NCI-H524 (cell line): Measurements from ENCODE around the gene PRDX1.

ENCODE experiments used
- DNase-seq, 2 experiments: peaks; one replicate each; lab custom pipeline; 2025; lab: John Stamatoyannopoulos, UW

The PRDX1 gene

DNA sequence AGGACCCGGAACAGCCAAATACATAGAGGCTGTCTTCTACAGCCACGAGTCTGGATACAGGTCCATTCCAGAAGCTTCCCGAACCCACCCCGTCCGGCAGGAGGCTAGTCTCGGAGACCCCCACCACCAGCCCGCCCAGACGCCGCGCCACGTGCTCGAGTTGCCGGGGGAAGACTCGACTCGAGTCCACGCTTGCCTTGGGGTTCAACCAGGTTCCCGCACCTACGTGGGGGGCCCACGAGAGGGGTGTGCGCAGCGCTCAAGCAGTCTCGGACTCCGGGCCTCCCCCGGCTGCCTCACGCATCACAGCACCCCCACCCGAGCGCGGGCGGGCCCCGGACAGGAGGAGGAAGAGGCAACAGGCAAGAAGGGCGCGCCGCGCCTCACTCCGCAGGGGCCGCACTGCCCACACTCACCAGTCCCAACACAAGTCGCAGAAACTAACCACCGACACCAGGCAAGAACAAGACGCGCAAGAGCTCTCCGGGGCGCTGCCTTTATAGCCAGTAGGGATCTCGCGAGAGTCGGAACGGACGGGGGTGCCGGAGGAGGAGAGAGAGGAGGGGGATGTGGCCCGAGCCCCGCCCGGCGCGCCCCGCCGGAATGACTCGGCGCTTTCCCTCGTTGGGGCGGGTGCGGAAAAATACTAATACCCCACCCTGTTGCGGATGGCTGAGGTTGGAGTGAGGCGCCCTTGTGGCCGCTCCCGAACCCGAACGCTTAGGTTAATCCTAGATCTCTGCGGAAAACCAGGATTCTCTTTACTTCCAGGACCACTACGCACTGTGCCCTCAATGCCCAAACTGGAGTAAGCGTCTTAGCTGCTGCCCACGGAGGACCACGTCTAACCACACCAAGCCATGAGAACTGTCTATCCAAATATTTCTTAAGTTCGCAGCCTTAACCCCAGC is at the start of gene PRDX1:
Gene PRDX1, minus strand, starts transcription at position 472 of the 911 bp plus-strand sequence. CDS start 2,841 bp downstream, outside the sequence.
- DNase-seq: peak; percentile 91 to 96

DNA sequence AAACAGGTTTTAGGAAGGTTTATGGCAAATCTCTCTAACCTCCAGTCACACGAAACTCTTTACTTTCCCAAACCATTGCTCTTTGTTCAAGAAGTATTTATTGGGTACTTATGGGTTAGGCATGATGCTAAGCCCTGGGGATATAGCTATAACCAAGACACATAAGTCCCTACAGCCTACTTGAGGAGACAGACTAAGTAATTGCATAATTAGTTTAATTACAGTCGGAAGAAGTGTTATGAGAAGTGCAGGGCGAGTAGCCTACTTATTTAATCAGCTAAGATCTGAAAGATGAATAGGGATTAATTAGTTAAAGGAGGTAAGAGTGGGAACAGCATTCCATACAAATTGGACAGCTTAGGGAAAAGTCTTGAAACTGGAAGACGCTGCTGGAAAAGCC is 48.9 kb upstream of the PRDX1 start:
- no peak for DNase-seq

GRCh38 chr1:45569962-45570581 is 48.4 kb upstream of the PRDX1 start:
- peak; percentile 34 to 73 for DNase-seq

DNA sequence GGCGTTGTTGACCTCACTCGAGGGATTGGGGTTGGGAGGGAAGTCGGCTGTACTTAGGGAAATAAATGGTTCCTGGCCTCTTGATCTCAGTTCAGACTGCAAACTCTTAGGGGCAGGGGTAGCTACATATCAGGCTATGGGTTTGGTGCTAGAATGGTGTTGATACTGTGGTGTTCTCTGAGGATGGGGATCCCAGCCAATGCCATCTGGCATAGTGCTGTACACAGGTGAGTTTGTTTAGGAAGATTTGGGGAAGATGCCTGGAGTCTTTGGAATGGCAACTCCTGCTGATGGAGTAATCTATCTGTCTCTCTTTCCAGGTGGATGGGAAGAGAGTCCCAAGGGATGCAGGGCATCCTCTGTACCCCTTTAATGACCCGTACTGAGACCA is 47.9 kb upstream of the PRDX1 start:
- DNase-seq: peak in 1 of 2 experiments; percentile 23

DNA sequence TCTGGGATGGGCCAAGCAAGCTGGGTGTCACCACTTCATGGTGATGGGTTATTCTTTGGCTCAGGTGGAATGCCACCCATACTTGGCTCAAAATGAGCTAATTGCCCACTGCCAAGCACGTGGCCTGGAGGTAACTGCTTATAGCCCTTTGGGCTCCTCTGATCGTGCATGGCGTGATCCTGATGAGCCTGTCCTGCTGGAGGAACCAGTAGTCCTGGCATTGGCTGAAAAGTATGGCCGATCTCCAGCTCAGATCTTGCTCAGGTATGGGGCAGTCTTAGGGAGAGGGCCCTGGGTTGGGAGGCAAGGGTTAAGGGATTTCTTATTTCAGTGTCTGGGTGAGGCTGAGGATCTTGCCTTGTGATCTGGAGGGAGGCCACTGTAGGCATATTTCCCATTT is 46.7 kb upstream of the PRDX1 start:
- DNase-seq: no peak

DNA sequence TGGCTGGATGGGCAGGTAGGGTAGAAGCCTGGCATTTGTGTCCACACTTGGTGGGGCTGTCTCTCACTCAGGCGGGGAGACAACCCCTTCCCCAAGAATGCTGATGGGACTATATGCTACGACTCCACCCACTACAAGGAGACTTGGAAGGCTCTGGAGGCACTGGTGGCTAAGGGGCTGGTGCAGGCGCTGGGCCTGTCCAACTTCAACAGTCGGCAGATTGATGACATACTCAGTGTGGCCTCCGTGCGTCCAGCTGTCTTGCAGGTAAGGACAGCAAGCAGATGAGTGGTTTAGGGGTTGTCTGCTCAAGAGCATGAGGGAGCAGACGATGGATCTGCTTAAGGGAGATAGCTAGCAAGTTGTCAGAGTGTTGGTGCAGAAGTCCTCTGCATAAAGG is 46.2 kb upstream of the PRDX1 start:
- DNase-seq: no peak

- no peak for DNase-seq
These were observed 45.0 kb upstream of the PRDX1 start for GRCh38 chr1:45566722-45567121.

DNA sequence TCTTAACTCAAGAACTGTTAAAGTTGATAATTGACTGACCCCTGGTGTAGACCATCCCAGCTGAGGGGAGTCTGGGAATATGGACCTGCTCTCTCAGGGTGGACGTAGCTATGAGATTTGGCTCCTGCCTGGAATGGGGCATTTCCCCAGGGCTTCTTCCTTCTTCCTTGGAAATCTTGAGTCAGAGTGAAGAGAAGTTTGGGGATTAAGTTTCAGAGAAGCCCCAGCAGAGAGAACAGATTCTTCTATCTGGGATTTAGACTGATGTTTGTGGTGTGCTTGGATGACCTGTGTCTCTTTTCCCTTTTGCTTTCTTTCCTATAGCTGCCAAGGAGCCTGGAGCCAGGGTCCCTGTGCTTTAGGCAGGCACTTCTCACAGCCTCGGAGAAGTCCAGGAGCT is 42.2 kb upstream of the PRDX1 start:
- DNase-seq: no peak

DNA sequence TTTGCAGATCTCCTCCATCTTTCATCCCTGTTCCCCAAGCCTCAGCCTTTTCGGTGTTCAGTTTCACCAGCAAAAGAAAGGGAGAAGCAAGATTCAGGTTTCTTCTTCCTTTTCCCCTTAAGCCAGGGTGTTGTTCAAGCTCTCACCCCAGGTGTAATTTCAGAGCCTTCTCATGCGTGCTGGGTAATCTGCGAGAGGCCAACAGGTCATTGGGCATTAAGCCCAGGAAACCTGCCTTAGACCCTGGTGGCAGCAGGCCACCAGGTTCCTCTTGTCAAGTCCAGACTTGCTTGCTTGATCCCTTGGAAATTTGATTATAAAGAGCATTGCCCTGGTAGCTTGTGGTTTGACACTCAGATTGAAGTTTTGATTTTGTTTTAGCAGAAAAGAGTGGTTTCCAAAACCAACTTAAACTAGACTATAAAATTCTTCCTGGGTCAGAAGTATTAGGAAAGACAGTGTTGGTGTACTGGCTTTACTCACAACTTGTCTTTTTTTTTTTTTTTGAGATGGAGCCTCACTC is 35.8 kb upstream of the PRDX1 start:
- no peak for DNase-seq

DNA sequence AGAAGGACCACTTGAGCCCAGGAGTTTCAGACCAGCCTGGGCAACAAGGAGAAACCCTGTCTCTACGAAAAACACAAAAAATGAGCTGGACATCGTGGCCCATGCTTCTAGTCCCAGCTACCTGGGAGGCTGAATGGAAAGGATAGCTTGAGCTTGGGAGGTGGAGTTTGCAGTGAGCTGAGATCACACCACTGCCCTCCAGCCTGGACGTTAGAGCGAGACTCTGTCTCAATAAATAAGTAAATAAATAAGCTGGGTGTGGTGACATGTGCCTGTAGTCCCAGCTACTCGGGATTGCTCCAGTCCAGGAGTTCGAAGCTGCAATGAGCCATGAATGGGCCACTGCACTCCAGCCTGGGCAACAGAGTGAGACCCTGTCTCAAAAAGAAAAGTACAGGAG is 32.5 kb upstream of the PRDX1 start:
- no peak for DNase-seq

DNA sequence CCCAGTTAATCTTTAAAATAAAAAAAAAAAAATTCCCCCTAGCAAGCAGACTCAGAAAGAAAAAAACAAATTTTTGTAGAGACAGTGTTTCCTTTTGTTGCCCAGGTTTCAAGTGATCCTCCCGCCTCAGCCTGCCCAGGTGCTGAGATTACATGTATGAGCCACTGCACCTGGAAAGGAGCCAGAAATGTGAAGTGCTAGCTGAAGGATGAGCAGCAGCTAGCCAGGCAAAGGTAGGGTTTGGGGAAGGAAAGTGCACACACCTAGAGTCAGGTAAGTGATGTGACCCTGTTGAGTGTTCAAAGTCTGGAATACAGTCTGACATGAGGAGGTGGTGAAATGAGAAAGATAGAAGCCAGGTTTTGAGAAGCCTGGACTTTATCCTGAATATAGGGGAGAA is 30.6 kb upstream of the PRDX1 start:
- DNase-seq: no peak

- DNase-seq: no peak
These were observed 30.0 kb upstream of the PRDX1 start for GRCh38 chr1:45551684-45552083.

DNA sequence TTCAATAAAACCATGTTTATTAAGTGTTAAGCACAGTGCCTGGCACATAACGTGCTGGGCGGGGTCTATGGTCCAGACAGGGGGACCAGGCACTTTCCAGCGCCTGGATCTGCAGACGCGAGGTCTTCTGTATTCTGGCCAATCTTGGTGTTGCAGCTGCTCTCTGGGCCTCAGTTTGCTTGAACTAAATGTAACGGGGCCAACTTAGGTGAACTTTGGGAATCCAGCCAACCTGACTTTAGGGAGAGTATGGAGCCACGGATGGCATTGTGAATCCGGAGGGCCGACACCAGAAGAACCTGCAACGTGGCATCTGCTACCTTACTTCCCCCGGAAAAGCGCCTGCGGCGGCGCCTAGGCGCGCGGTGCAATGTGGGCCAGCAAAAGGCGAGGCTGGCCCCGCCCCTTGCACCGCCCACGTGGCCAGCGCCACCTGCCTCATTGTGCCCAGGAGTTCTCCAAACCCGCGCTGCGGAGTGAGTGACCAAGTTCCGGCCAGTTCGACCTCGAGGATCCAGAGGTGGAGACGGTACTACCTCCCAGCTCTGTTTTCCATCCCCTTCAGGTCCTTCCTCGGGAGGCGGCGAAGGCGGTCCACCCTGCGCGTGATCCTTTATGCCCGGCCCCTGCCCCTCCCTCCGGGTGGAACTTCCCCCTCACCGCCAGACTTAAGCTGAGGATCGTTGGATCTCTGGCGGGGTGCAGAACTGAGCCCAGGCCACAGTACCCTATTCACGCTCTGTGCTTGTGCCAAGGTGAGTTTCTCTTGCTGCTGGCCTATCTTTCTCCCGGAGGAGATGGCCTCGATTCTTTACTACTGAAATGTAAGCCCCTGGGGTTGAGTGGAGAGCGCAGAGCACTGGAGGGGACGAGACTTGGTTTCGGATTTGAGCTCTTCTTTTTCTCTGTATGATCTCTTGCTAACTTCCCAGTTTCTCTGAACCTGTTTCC is 29.0 kb upstream of the PRDX1 start, which contains the start of gene AKR1A1:
Gene AKR1A1, plus strand, starts transcription at position 426 of the 951 bp plus-strand sequence. CDS start 10,969 bp downstream, outside the sequence.
- DNase-seq: peak; percentile 70 to 90

DNA sequence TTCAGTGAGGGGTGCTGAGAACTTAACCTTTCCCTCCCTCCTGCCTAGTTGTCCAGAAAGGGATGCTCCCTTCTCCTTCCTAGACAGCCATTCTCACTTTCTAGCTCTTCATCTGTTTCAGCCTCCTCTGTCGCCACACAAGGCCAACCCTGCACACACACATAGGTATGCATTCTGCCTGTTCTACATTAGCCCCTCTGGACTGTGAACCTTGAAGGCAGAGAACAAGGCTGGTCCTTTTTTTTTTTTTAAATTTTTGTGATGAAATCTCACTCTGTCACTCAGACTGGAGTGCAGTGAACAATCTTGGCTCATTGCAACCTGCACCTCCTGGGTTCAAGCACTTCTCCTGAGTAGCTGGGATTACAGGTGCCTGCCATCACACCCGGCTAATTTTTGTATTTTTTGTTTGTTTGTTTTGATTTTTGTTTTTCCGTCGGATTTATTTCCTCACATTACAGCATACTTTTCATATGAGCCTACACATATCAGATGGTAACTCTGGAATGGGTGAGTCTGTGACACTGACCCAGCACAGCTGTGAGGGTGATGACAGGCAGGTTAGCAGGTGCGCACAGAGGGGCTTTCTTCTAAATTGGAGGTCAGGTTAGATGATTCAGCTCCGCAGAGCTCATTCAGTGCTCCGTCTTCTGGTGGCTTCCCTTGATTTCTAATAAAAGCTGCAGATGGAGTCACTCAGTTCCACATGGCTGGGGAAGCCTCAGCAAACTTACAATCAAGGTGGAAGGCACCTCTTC is 24.0 kb upstream of the PRDX1 start:
- DNase-seq: no peak

- no peak for DNase-seq
These were observed 23.4 kb upstream of the PRDX1 start for GRCh38 chr1:45545019-45545493.

GRCh38 chr1:45544530-45544929 is 22.8 kb upstream of the PRDX1 start:
- no peak for DNase-seq

DNA sequence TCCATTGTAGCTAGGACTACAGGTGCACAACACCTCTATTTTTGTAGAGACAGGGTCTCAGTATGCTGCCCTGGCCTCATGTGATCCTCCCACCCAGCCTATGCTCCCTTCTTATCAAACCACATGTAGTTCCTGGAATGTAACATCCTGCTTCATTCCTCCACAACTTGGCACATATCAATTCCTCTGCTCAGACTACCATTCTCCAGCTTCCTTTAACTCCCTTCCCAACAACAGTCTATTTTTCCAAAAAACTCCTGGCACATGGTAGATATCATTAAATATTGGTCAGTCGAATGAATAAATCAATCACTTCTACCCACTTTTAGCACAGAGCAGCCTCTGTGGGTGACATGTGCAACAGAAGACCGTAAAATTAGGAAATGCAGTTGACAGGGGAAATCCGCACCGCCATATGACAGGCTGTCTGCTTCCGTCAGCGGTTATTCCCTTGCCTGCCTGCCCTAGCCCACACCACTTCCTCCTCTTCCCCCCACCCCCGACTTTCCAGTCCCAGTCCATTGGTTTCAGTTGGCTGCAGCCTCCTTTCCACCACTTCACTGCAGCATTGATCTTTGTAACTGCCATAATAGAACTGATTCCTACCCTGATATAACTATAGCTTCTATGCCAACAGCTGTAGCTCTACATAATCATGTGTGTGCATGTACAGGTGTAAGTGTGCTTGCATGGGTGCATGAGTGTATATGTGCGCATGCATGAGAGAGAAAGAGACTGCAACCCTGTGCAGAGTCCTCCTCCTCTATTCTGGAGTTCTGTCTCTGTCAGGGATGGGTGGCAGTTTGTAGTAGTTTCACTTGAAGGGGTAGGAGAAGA is 22.1 kb upstream of the PRDX1 start:
- DNase-seq: no peak

GRCh38 chr1:45542591-45542990 is 20.9 kb upstream of the PRDX1 start:
- DNase-seq: no peak

- no peak for DNase-seq
These were observed 19.5 kb upstream of the PRDX1 start for GRCh38 chr1:45541193-45541592.

DNA sequence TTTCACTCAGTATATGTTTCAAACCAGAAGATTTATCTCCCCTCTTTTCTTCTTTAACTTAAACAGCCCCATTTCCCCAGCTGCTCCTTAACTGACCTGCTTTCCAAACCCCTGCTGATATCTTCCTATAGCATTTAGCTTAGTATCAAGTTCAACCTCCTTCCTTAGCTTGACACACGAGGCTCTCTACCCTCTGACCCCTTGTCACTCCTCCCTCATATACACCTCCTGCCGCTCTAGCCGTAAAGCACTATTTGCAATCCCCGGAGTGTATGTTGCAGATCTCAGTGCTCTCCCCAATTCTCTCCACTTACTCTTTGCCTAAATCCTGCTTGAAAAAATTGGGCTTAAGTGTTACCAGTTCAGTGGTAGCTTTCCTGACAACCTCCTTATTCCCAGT is 15.2 kb upstream of the PRDX1 start:
- DNase-seq: no peak
